Right atrium auricular region (tissue), 2 donors: Measurements from ENCODE around the gene RBM38. TPM values are rescaled to one million over a fixed set of nuclear protein-coding genes. Genes with fewer than 3 reads are reported as not detected.
A peak's percentile ranks its signal among the peaks of the same experiment; 100 is the strongest.

Experiments
- DNase-seq: peaks from one replicate; pipeline ENCODE4 v3.0.0-alpha.2; 2019; ENCODE audit warnings: low spot score
- H3K27ac ChIP-seq, 2 donors: fragments of 200-600 bp; sonication (generic); 1 replicate in 1 of 2; 2 replicates in 1 of 2; pipeline ENCODE4 v1.5.1; 2016 to 2019
- H3K27me3 ChIP-seq, 2 donors: fragments of 200-600 bp; sonication (generic); one replicate each; pipeline versions ENCODE4 v1.5.1 to v1.6.0; 2017 to 2019
- H3K36me3 ChIP-seq: fragments of 200-600 bp; sonication (generic); one replicate; pipeline ENCODE4 v1.5.1; 2016
- H3K4me1 ChIP-seq, 2 donors: fragments of 200-600 bp; sonication (generic); one replicate each; pipeline versions ENCODE4 v1.5.1 to v1.6.0; 2017 to 2019
- H3K4me3 ChIP-seq, 2 donors: fragments of 200-600 bp; sonication (generic); 1 replicate in 1 of 2; 2 replicates in 1 of 2; pipeline ENCODE4 v1.5.1; 2017 to 2019; ENCODE audit warnings: mild to moderate bottlenecking in 1 of 2, moderate library complexity in 1 of 2
- H3K9me3 ChIP-seq, 2 donors: fragments of 200-600 bp; sonication (generic); one replicate each; pipeline ENCODE4 v1.5.1; 2019
- CTCF ChIP-seq, 2 donors: fragments of 200-600 bp; sonication (generic); IDR thresholded peaks; one replicate each; pipeline ENCODE4 v1.5.1; 2019; ENCODE audit warnings: antibody characterized with exemption in 2 of 2
- total RNA-seq, 2 donors: library from RNA; depleted of rRNA; stranded (reverse); fragments of >200 nt; gene quantifications; one replicate each; pipeline ENCODE4 v1.1.0, GENCODE V29; 2016

The RBM38 gene
- total RNA-seq, 2 donors from 2014 or later = 127 to 151 TPM

- peaks cover 60% of the 10 kb centered on the region for H3K36me3 ChIP-seq
- H3K4me1 ChIP-seq = peaks cover 0 to 9% of the 10 kb centered on the region in 2 donors
- H3K27me3 ChIP-seq = no peaks in the 10 kb centered on the region
- no peak for TF ChIP-seq CTCF (IDR thresholded peaks at IDR 0.05)
- no peaks in the 10 kb centered on the region for H3K9me3 ChIP-seq
- H3K27ac ChIP-seq = no peak overlapping the region
- no peak overlapping the region for H3K4me3 ChIP-seq
- DNase-seq = no peak
Observed at GRCh38 chr20:57378107-57378506, 13.1 kb upstream of the RBM38 start.

DNA sequence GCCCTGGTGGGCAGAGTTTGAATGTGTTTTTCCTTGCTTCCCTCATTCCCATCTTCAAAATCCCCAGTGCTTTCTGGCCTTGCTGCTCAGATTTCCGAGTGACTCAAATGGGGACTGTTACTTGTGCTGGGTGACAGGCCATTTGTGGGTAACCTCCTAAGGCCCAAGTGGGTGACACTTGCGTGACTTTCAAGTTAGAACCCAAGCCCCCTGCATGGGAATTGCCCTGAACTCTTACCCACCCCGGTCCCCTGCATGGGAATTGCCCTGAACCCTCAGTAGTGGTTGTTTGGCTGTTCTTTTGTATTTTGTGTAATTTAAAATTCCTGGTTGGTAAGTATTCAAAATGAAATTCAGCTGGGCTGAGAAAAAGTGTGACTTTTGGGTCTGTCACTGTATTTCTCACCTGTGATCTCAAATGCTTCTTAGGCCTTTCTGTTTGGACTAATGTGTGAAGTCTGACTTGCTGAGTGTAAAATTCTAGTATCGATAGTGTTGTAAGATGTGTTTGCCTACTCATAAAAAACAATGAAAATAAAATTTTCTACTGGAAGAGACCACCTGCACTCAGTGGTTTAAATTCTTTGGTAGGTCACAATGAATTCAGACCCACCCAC, 12.4 kb upstream of the RBM38 start:
- no peaks in the 10 kb centered on the region for H3K9me3 ChIP-seq
- peaks cover 54% of the 10 kb centered on the region for H3K36me3 ChIP-seq
- TF ChIP-seq CTCF (IDR thresholded peaks at IDR 0.05) = no peak
- no peak overlapping the region for H3K4me3 ChIP-seq
- DNase-seq = no peak
- no peaks in the 10 kb centered on the region for H3K27me3 ChIP-seq
- peaks cover 0 to 9% of the 10 kb centered on the region in 2 donors for H3K4me1 ChIP-seq
- no peak overlapping the region for H3K27ac ChIP-seq

DNA sequence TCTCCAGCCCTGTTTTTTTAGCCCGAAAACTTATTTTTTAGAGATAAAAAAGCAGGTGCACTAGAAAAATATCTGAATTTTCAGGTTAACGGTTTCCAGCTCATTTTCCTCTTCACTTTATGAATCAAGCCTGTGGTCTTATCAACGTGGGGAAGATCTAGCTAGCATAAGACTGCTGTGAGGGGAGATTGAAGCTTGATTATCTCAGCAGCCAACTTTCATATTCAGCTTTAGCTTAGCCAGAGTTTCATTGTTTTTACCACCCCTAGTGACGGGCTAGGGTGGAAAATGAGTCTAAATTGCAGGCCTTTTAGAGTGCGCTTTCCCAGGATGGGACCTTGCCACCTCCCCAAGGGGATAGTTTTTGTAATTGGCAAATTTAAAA, 11.9 kb upstream of the RBM38 start:
- H3K27me3 ChIP-seq = no peaks in the 10 kb centered on the region
- peaks cover 49% of the 10 kb centered on the region for H3K36me3 ChIP-seq
- TF ChIP-seq CTCF (IDR thresholded peaks at IDR 0.05) = no peak
- peaks cover 0 to 5% of the 10 kb centered on the region in 2 donors for H3K4me1 ChIP-seq
- H3K27ac ChIP-seq = no peak overlapping the region
- DNase-seq = no peak
- no peaks in the 10 kb centered on the region for H3K9me3 ChIP-seq
- no peak overlapping the region for H3K4me3 ChIP-seq

- Histone ChIP-seq H3K4me1 (peaks cover 0 to 14% of the 10 kb centered on the region in 2 donors), H3K9me3 (no peaks in the 10 kb centered on the region), H3K27me3 (no peaks in the 10 kb centered on the region), H3K36me3 (peaks cover 39% of the 10 kb centered on the region), H3K27ac (no peak overlapping the region), H3K4me3 (no peak overlapping the region)
- no peak for TF ChIP-seq CTCF (IDR thresholded peaks at IDR 0.05)
- no peak for DNase-seq
Observed at GRCh38 chr20:57380081-57380750, 11.0 kb upstream of the RBM38 start.

DNA sequence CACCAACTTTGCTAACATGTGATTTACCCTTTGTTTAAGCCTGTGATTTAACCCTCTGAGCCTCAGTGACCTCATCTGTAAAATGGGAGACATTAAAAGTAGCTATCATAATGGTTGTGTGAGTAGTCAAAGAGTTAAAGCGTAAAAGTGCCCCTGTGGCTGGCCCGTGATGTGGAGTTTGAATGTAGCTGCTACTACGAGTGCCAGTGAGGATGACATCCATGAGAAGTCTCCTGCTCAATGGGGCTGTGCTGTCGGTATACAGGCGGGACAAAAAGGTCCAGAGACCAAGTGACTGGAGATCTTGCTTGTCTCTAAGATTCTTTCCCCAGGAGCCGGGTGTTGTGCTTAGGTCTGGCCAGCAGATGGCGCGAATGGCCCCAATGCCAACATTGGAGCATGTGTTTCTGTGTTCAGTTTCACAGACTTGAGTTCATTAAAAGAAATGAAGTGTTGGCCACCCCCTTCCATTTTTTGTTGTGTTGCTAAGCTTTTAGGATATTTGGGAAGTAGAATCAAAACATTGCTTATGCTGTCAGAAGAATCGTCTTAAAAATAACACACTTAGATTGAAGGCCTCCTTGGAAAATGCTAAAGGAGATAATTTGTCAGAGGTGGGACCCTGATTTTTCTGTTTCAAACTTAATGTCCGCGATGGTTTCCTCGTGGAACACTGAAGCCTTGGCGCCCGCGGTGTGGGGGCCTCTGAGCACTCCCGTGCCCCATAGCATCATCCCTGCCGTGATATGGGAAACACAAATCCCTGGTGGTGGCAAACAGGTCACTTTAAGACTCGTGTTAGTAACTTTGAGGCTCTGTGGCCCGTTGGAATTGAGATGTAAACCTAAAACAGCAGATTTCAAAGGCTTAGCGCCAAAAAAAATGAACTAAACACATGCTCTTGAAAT, 9.3 kb upstream of the RBM38 start:
- TF ChIP-seq CTCF (IDR thresholded peaks at IDR 0.05) = peak; percentile 86 to 96
- no peaks in the 10 kb centered on the region for H3K27me3 ChIP-seq
- H3K4me3 ChIP-seq = no peak overlapping the region
- H3K27ac ChIP-seq = no peak overlapping the region
- peaks cover 0 to 14% of the 10 kb centered on the region in 2 donors for H3K4me1 ChIP-seq
- peaks cover 25% of the 10 kb centered on the region for H3K36me3 ChIP-seq
- no peaks in the 10 kb centered on the region for H3K9me3 ChIP-seq
- peak; percentile 88 for DNase-seq
